ENCODE data around the gene TPMT.

Gene TPMT

GRCh38 chr6:18166312-18167036 is 11.6 kb upstream of the TPMT start:
- Histone ChIP-seq H3K27ac (replicated peaks; ENCODE audit: low read length) (no peak overlapping the region), H2BK5ac (ENCODE audit: low read length) (no peak overlapping the region), H3K36me3 (replicated peaks in 1 of 2; ENCODE audit: control insufficient read depth in 2 of 2, insufficient read depth in 2 of 2, low read length in 2 of 2) (peaks cover 2 to 66% of the 10 kb centered on the region in 2 donors), H3K14ac (ENCODE audit: low read length) (no peak overlapping the region), H3K27me3 (ENCODE audit: control insufficient read depth in 3 of 3, insufficient read depth in 3 of 3, low read depth in 1 of 3, low read length in 3 of 3) (no peaks in the 10 kb centered on the region), H2BK12ac (ENCODE audit: low read length) (no peak overlapping the region), H3K4me1 (ENCODE audit: control insufficient read depth in 2 of 2, insufficient read depth in 1 of 2, low read depth in 1 of 2, low read length in 2 of 2) (no peaks in the 10 kb centered on the region), H3K79me1 (ENCODE audit: low read depth, low read length) (no peaks in the 10 kb centered on the region), H3K23ac (ENCODE audit: low read depth, low read length, poor library complexity) (no peak overlapping the region), H3K4me3 (ENCODE audit: low read length in 2 of 2) (no peak overlapping the region), H2AK5ac (ENCODE audit: low read depth, low read length) (no peak overlapping the region), H2AFZ (ENCODE audit: low read length) (no peak overlapping the region), H3K9me3 (replicated peaks in 1 of 2; ENCODE audit: control insufficient read depth in 2 of 2, insufficient read depth in 1 of 2, low read depth in 1 of 2, low read length in 2 of 2) (peaks cover 2 to 13% of the 10 kb centered on the region in 2 donors), H3K4me2 (ENCODE audit: insufficient read depth, low read length, poor library complexity, severe bottlenecking) (no peak overlapping the region), H4K8ac (ENCODE audit: low read depth, low read length) (no peak overlapping the region), H2BK15ac (ENCODE audit: low read length) (no peak overlapping the region), H3K9ac (ENCODE audit: low read depth, low read length, poor library complexity) (no peak overlapping the region), H3K4ac (ENCODE audit: low read length) (no peak overlapping the region), H3K18ac (ENCODE audit: low read length) (no peak overlapping the region), H2BK120ac (ENCODE audit: low read depth, low read length) (no peak overlapping the region), H4K91ac (ENCODE audit: low read depth, low read length, poor library complexity) (no peak overlapping the region)
- no peak for DNase-seq (ENCODE audit: low spot score)
- no CpG with 5 or more reads among the region's 2 CpGs for WGBS, 2 donors (ENCODE audit: extremely low coverage in 2 of 2, insufficient read length in 2 of 2, insufficient replicate concordance in 1 of 2)

GRCh38 chr6:18165751-18166150 is 10.9 kb upstream of the TPMT start:
- Histone ChIP-seq H3K9ac (ENCODE audit: low read depth, low read length, poor library complexity) (no peak overlapping the region), H3K4me1 (ENCODE audit: control insufficient read depth in 2 of 2, insufficient read depth in 1 of 2, low read depth in 1 of 2, low read length in 2 of 2) (no peaks in the 10 kb centered on the region), H3K4ac (ENCODE audit: low read length) (no peak overlapping the region), H3K79me1 (ENCODE audit: low read depth, low read length) (no peaks in the 10 kb centered on the region), H3K18ac (ENCODE audit: low read length) (no peak overlapping the region), H2BK12ac (ENCODE audit: low read length) (no peak overlapping the region), H4K8ac (ENCODE audit: low read depth, low read length) (no peak overlapping the region), H3K36me3 (replicated peaks in 1 of 2; ENCODE audit: control insufficient read depth in 2 of 2, insufficient read depth in 2 of 2, low read length in 2 of 2) (peaks cover 6 to 68% of the 10 kb centered on the region in 2 donors), H2BK15ac (ENCODE audit: low read length) (no peak overlapping the region), H3K27ac (replicated peaks; ENCODE audit: low read length) (no peak overlapping the region), H2AFZ (ENCODE audit: low read length) (no peak overlapping the region), H3K14ac (ENCODE audit: low read length) (no peak overlapping the region), H3K23ac (ENCODE audit: low read depth, low read length, poor library complexity) (no peak overlapping the region), H2AK5ac (ENCODE audit: low read depth, low read length) (no peak overlapping the region), H3K4me2 (ENCODE audit: insufficient read depth, low read length, poor library complexity, severe bottlenecking) (no peak overlapping the region), H3K4me3 (ENCODE audit: low read length in 2 of 2) (no peak overlapping the region), H2BK5ac (ENCODE audit: low read length) (no peak overlapping the region), H3K9me3 (replicated peaks in 1 of 2; ENCODE audit: control insufficient read depth in 2 of 2, insufficient read depth in 1 of 2, low read depth in 1 of 2, low read length in 2 of 2) (peaks cover 2 to 13% of the 10 kb centered on the region in 2 donors), H2BK120ac (ENCODE audit: low read depth, low read length) (no peak overlapping the region), H4K91ac (ENCODE audit: low read depth, low read length, poor library complexity) (no peak overlapping the region), H3K27me3 (ENCODE audit: control insufficient read depth in 3 of 3, insufficient read depth in 3 of 3, low read depth in 1 of 3, low read length in 3 of 3) (no peaks in the 10 kb centered on the region)
- no peak for DNase-seq (ENCODE audit: low spot score)
- no CpG with 5 or more reads among the region's 4 CpGs for WGBS, 2 donors (ENCODE audit: extremely low coverage in 2 of 2, insufficient read length in 2 of 2, insufficient replicate concordance in 1 of 2)

- H3K23ac ChIP-seq (ENCODE audit: low read depth, low read length, poor library complexity): no peak overlapping the region
- H3K14ac ChIP-seq (ENCODE audit: low read length): no peak overlapping the region
- no peak overlapping the region for H3K4ac ChIP-seq (ENCODE audit: low read length)
- H3K9me3 ChIP-seq (replicated peaks in 1 of 2; ENCODE audit: control insufficient read depth in 2 of 2, insufficient read depth in 1 of 2, low read depth in 1 of 2, low read length in 2 of 2): peaks cover 0 to 3% of the 10 kb centered on the region in 2 donors
- H2BK120ac ChIP-seq (ENCODE audit: low read depth, low read length): no peak overlapping the region
- no peak for DNase-seq (ENCODE audit: low spot score)
- peaks cover 8 to 59% of the 10 kb centered on the region in 2 donors for H3K36me3 ChIP-seq (replicated peaks in 1 of 2; ENCODE audit: control insufficient read depth in 2 of 2, insufficient read depth in 2 of 2, low read length in 2 of 2)
- no CpG with 5 or more reads among the region's 2 CpGs for WGBS, 2 donors (ENCODE audit: extremely low coverage in 2 of 2, insufficient read length in 2 of 2, insufficient replicate concordance in 1 of 2)
- H2AK5ac ChIP-seq (ENCODE audit: low read depth, low read length): no peak overlapping the region
- H3K18ac ChIP-seq (ENCODE audit: low read length): no peak overlapping the region
- no peaks in the 10 kb centered on the region for H3K27me3 ChIP-seq (ENCODE audit: control insufficient read depth in 3 of 3, insufficient read depth in 3 of 3, low read depth in 1 of 3, low read length in 3 of 3)
- H4K91ac ChIP-seq (ENCODE audit: low read depth, low read length, poor library complexity): no peak overlapping the region
- H4K8ac ChIP-seq (ENCODE audit: low read depth, low read length): no peak overlapping the region
- H3K27ac ChIP-seq (replicated peaks; ENCODE audit: low read length): no peak overlapping the region
- no peak overlapping the region for H3K9ac ChIP-seq (ENCODE audit: low read depth, low read length, poor library complexity)
- no peaks in the 10 kb centered on the region for H3K79me1 ChIP-seq (ENCODE audit: low read depth, low read length)
- H2BK15ac ChIP-seq (ENCODE audit: low read length): no peak overlapping the region
- no peak overlapping the region for H2AFZ ChIP-seq (ENCODE audit: low read length)
- no peak overlapping the region for H3K4me3 ChIP-seq (ENCODE audit: low read length in 2 of 2)
- H3K4me2 ChIP-seq (ENCODE audit: insufficient read depth, low read length, poor library complexity, severe bottlenecking): no peak overlapping the region
- H2BK12ac ChIP-seq (ENCODE audit: low read length): no peak overlapping the region
- H3K4me1 ChIP-seq (ENCODE audit: control insufficient read depth in 2 of 2, insufficient read depth in 1 of 2, low read depth in 1 of 2, low read length in 2 of 2): no peaks in the 10 kb centered on the region
- H2BK5ac ChIP-seq (ENCODE audit: low read length): no peak overlapping the region
Observed at GRCh38 chr6:18162401-18162800, 7.5 kb upstream of the TPMT start.

- H2BK15ac ChIP-seq (ENCODE audit: low read length): no peak overlapping the region
- no peak overlapping the region for H3K23ac ChIP-seq (ENCODE audit: low read depth, low read length, poor library complexity)
- H3K4me2 ChIP-seq (ENCODE audit: insufficient read depth, low read length, poor library complexity, severe bottlenecking): no peak overlapping the region
- H3K4me3 ChIP-seq (ENCODE audit: low read length in 2 of 2): no peak overlapping the region
- H3K27ac ChIP-seq (replicated peaks; ENCODE audit: low read length): no peak overlapping the region
- H2AK5ac ChIP-seq (ENCODE audit: low read depth, low read length): no peak overlapping the region
- no peak overlapping the region for H2BK5ac ChIP-seq (ENCODE audit: low read length)
- no peaks in the 10 kb centered on the region for H3K79me1 ChIP-seq (ENCODE audit: low read depth, low read length)
- H3K36me3 ChIP-seq (replicated peaks in 1 of 2; ENCODE audit: control insufficient read depth in 2 of 2, insufficient read depth in 2 of 2, low read length in 2 of 2): peaks cover 8 to 51% of the 10 kb centered on the region in 2 donors
- no peak for DNase-seq (ENCODE audit: low spot score)
- peaks cover 0 to 3% of the 10 kb centered on the region in 2 donors for H3K9me3 ChIP-seq (replicated peaks in 1 of 2; ENCODE audit: control insufficient read depth in 2 of 2, insufficient read depth in 1 of 2, low read depth in 1 of 2, low read length in 2 of 2)
- no peak overlapping the region for H2AFZ ChIP-seq (ENCODE audit: low read length)
- H3K14ac ChIP-seq (ENCODE audit: low read length): no peak overlapping the region
- H2BK12ac ChIP-seq (ENCODE audit: low read length): no peak overlapping the region
- no peak overlapping the region for H3K4ac ChIP-seq (ENCODE audit: low read length)
- WGBS, 2 donors (ENCODE audit: extremely low coverage in 2 of 2, insufficient read length in 2 of 2, insufficient replicate concordance in 1 of 2): no CpG with 5 or more reads among the region's 2 CpGs
- no peak overlapping the region for H4K8ac ChIP-seq (ENCODE audit: low read depth, low read length)
- no peaks in the 10 kb centered on the region for H3K27me3 ChIP-seq (ENCODE audit: control insufficient read depth in 3 of 3, insufficient read depth in 3 of 3, low read depth in 1 of 3, low read length in 3 of 3)
- H4K91ac ChIP-seq (ENCODE audit: low read depth, low read length, poor library complexity): no peak overlapping the region
- H2BK120ac ChIP-seq (ENCODE audit: low read depth, low read length): no peak overlapping the region
- H3K4me1 ChIP-seq (ENCODE audit: control insufficient read depth in 2 of 2, insufficient read depth in 1 of 2, low read depth in 1 of 2, low read length in 2 of 2): no peaks in the 10 kb centered on the region
- no peak overlapping the region for H3K18ac ChIP-seq (ENCODE audit: low read length)
- H3K9ac ChIP-seq (ENCODE audit: low read depth, low read length, poor library complexity): no peak overlapping the region
Observed at GRCh38 chr6:18161431-18161830, 6.6 kb upstream of the TPMT start.

Measured in neuronal stem cell (in vitro differentiated cells).